GM21737 (cell line): ENCODE data around the gene RBMS3.

Experiments
- ATAC-seq: cut with Tn5 transposase; IDR thresholded peaks from one replicate; pipeline ENCODE4 v1.9.1; 2021; ENCODE audit warnings: mild to moderate bottlenecking, moderate library complexity; ENCODE audit not compliant: unreplicated experiment

The RBMS3 gene

GRCh38 chr3:29914861-29915524, 634.1 kb downstream of the RBMS3 start:
- ATAC-seq: no peak

DNA sequence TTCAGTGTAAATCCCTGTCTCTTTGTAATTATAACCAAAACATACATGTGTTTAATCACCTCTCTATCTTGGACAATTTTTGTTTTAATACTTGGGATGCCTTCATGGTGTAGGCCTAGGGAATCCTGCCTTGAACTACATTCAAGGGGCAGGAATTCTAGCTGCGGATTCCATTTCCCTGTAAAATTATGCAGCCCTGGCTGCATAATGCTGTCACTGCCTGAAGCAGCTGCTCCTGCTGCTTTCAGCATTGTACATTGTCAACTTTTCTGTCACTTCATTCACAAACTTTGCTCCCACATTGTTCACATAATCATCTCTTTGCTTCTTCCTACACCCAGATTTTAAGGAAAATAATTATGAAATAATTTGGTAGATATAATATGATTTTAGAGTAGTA, 638.7 kb downstream of the RBMS3 start:
- no peak for ATAC-seq

- ATAC-seq: no peak
These were observed 642.3 kb downstream of the RBMS3 start for GRCh38 chr3:29922992-29923746.

DNA sequence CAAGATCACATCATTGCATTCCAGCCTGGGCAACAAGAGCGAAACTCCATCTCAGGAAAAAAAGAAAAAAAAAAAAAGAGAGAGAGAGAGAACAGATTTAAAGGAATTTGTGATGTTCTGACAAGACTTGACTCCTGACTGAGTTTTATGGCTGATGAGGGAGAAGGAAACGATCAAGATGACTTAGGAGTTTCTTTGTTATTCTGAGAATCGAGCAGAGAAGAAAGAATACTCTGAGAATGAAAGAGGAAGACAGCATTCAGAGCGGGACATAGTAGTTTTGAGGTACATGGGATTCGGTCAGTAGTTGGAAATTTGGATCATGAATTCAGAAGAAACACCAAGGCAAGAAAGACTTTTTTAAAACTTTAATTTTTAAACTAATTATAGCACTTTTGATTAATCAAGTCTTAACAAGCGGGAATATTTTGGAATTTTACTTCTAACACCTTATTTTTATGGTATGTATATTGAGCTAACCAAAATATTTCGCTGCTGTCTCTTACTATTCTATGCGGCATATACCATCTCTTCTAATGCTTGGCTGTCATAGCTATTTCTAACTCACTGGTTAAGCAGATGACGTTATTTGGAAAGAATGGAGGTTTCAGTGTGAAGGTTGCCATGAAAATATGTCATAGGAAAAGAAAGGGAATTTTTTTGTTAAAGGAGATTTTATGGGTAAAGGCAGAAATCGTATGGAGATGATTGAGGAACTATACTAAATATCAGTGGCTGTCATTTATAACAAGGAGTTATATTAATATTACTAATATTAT, 644.1 kb downstream of the RBMS3 start:
- no peak for ATAC-seq

DNA sequence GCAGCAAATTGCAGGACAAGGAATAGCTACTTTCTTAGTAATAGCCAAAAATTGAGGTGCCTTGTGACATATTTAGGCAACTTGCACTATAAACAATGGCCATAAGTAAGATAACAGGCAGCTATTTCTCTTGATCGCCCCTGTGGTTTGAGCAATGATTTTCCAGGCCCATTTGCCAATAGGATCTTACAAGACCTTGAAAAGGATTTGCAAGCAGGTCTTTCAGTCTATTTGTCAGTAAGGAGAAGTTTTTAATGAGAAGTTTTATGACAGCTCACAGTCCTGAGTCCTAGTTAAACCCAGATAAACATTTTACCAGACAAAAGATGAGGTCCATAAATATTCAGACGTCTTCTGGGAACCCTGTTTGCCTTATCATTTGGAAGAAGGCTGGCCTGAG, 645.5 kb downstream of the RBMS3 start:
- ATAC-seq: no peak

- no peak for ATAC-seq
These were observed 651.9 kb downstream of the RBMS3 start for GRCh38 chr3:29932696-29933325.

DNA sequence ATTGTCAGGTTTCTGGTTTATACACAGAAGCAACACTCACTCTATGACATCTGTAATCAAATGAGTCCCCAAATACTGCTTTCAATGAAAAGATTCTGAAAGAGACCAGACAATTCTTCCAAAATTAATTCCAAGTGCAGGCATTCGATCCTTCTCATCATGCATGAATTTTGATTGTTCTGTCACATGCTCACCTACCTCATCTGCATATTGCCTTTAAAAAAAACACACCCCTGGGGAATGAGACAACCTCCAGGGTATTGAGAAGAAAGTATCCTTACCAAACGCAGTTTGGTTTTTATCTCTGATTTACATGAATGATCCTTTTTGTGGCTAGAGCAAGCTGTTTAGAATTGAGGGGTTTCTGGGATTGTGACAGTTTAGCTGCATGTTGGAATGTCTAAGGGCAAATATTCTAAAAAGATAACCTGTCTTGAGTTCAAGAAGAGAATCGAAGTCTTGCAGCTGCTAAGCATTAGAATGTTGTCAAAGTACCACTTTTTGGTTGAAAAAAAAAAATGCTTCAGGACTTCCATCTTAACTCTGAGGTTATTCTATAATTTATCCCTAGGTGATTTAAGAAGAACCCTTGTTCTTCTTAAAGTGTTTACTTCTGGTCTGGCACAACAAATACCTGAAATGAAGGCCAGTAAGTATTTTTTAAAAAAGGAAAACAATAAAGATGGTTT, 653.1 kb downstream of the RBMS3 start:
- no peak for ATAC-seq

DNA sequence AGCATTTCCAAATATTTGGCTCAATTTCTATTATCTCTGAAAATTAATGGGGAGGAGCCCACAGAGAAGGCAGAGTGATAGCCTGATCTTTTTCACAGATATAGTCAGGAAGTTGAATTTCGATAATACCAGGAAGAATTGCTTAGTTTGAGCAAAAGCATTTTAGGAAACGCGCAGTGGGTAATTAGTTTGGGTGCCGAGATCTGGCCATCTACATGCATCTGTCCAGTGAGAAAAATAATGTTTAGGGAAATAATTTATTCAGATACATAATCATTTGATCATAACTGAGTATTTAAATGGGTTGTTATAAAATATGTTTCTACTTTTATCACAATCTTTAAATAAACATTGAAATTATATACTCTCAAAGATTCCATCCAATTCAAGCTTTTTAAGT, 653.9 kb downstream of the RBMS3 start:
- ATAC-seq: no peak

DNA sequence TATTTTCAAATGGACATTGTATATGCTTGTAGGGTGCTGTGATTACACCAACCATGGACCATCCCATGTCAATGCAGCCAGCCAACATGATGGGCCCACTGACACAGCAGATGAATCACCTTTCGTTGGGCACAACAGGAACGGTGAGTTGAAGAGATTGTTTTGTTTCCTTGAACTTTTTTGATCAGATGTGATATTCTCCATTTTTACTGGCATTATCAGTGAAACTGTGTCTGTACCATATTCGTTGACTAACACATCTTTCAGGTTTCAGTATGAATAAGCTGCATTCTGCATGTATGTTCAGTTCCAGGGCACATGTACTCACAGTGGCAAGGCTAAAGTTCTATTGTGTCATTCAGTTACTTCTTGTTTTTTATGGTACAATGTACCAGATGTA, 655.2 kb downstream of the RBMS3 start:
- peak; percentile 76 for ATAC-seq

DNA sequence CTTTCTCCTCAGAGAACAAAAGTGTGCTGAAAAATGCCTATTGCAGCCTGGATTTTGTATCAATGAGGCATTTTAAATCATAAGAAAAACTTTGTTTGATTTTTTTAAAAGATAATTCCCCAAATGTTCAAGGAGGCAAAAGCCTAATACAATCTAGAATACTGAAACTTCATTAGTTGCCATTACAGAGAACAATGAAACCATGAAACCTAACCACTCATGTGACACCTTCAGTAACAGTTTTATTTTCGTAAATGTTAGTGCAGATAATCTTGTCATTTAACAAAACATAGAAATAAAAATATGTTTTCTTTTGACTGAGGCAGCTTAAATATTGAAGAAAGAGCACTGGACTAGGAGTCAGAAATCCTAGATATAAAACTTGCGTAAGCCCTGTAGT, 655.9 kb downstream of the RBMS3 start:
- no peak for ATAC-seq

- ATAC-seq: no peak
These were observed 656.3 kb downstream of the RBMS3 start for GRCh38 chr3:29937185-29937584.

DNA sequence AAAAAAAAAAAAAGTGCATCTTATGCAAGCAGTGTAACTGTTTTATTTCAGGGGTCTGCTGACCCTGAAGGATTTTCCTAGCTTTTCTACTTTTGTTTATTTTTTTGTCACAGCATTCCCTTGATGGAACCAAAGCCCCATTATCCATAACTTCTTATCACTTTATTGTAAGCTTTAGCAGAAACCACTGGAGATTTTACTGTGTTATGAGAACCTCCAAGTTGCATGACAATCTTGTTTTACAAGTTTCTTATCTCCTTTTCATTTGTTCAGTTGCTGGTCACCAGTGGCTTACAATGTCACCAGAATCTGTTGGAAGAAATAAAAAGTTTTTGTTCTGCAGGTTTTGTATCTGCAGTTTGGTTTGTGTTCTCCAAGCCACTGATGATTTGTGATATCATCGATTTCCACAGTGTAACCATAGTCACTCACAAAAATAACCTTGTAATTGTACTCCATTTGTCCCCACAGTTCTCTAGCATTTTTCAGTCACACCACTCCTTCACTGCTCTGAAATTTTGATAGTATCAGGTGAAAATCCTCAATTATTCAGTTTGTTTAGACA, 660.0 kb downstream of the RBMS3 start:
- ATAC-seq: no peak

GRCh38 chr3:29942297-29942696, 661.4 kb downstream of the RBMS3 start:
- no peak for ATAC-seq

DNA sequence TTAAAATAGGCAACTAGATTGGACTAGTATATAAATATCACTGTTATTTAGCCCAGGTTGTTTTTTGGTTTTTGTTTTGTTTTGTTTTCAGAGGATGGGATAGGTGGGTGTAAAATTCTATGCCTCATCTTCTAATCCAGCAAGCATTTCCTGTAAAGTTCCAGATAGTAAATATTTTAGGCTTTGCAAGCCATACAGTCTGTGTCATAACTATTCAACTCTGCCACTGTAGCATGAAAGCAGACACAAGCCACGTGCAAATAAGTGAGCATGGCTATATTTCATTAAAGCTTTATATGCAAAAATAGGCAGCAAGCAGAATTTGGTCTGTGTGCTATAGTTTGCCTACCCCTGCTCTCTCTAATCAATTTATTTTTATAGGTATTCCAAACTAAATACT, 668.3 kb downstream of the RBMS3 start:
- ATAC-seq: no peak

DNA sequence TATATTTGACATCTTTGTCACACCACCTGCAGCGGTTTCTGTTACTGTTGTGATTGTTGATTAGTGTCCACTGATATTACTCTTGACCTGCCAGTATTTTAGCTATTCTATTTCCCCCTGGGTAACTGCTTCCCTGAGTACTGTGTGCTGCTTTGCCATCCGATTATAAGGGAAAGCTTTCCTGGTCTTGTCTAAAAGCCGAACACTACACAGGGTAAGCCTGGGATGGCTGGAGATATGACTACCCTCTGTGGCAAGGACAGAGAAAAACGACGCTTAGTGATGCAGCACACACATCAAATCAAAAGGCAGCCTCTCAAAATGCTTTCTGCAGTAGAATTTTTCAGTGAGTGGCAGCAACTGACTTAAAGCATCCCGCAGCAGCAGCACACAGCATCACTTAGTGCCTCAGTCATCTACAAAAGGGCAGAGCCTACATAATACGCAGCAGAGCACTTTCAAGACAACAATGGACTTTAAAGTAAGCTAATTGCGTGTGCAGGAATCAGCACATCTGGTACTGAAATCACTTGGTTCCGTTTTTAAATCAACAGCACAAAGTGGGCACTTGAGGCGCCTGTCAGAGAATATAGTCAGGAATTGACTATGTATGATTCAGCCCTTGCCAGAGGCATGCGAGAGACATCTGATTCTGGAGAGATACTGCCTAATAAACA, 669.2 kb downstream of the RBMS3 start:
- no peak for ATAC-seq

GRCh38 chr3:29952431-29952830, 671.6 kb downstream of the RBMS3 start:
- no peak for ATAC-seq

DNA sequence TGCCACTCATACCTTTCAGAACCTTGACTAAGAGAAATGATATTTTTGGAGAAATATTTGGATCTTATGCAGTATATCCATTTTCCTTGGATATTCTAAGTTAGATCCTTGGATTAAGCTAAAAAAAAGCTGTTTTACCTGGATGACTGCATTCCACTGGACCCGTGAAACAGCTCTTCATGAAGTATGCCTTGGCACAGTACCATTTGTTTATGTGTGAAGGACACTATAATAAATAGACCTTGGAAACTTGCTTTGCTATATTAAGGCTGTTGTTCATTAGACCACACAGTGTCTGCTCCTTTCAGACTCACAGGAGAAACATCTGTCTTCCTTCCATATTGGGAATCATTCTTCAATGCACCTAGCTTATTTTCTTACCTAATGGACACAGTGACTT, 674.5 kb downstream of the RBMS3 start:
- ATAC-seq: no peak

GRCh38 chr3:29958816-29959215, 677.9 kb downstream of the RBMS3 start:
- ATAC-seq: no peak

GRCh38 chr3:29971895-29972294, 691.0 kb downstream of the RBMS3 start:
- no peak for ATAC-seq
